Skin epidermis (tissue), 12 donors: ENCODE measurements around the gene RGP1.
A peak's percentile ranks its signal among the peaks of the same experiment; 100 is the strongest.

ENCODE experiments used
- H3K27ac ChIP-seq, 21 experiments: fragments of 200-600 bp; sonication (generic) in 11 of 21; one replicate each; pipeline ENCODE4 v1.5.0; 2020; ENCODE audit warnings: mild to moderate bottlenecking in 3 of 21, inconsistent platforms in 2 of 21, moderate library complexity in 2 of 21
- H3K4me3 ChIP-seq, 7 experiments: fragments of 200-600 bp; sonication (generic) in 2 of 7; one replicate each; pipeline ENCODE4 v1.5.0; 2020; ENCODE audit warnings: inconsistent platforms in 2 of 7, mild to moderate bottlenecking in 2 of 7, moderate library complexity in 1 of 7

Gene RGP1

GRCh38 chr9:35748858-35749514 is at the start of gene RGP1, which contains the start of gene GBA2:
TSS of gene RGP1 (plus strand) at chr9:35749287. CDS start at chr9:35749756, 469 bp downstream.
TSS of gene GBA2 (minus strand) at chr9:35749228. CDS start at chr9:35748704, 524 bp downstream.
- H3K27ac ChIP-seq = peak within 1 kb of the TSS; percentile 79 to 98 (median 94)
- H3K4me3 ChIP-seq = peak within 1 kb of the TSS; percentile 53 to 83 (median 80)

- Histone ChIP-seq H3K4me3 (no peak overlapping the region), H3K27ac (no peak overlapping the region)
These were observed 49.1 kb upstream of the RGP1 start for GRCh38 chr9:35700031-35700430.

- Histone ChIP-seq H3K4me3 (no peak overlapping the region), H3K27ac (no peak overlapping the region)
These were observed 48.1 kb upstream of the RGP1 start for GRCh38 chr9:35700942-35701341.

GRCh38 chr9:35702696-35703095 is 46.4 kb upstream of the RGP1 start:
- Histone ChIP-seq H3K4me3 (no peak overlapping the region), H3K27ac (no peak overlapping the region)

GRCh38 chr9:35703906-35704672 is 45.0 kb upstream of the RGP1 start:
- Histone ChIP-seq H3K27ac (no peak overlapping the region), H3K4me3 (no peak overlapping the region)

- Histone ChIP-seq H3K4me3 (no peak overlapping the region), H3K27ac (peak overlapping the region in 1 of 21 experiments; percentile 12)
These were observed 43.7 kb upstream of the RGP1 start for GRCh38 chr9:35705372-35705771.

- peak overlapping the region in 1 of 21 experiments; percentile 12 for H3K27ac ChIP-seq
- no peak overlapping the region for H3K4me3 ChIP-seq
These were observed 43.2 kb upstream of the RGP1 start for GRCh38 chr9:35705836-35706430.

- no peak overlapping the region for H3K27ac ChIP-seq
- no peak overlapping the region for H3K4me3 ChIP-seq
These were observed 42.1 kb upstream of the RGP1 start for GRCh38 chr9:35706951-35707350.

GRCh38 chr9:35708146-35708545 is 40.9 kb upstream of the RGP1 start:
- no peak overlapping the region for H3K4me3 ChIP-seq
- no peak overlapping the region for H3K27ac ChIP-seq

GRCh38 chr9:35710818-35711500 is 38.1 kb upstream of the RGP1 start:
- Histone ChIP-seq H3K4me3 (no peak overlapping the region), H3K27ac (peak overlapping the region in 1 of 21 experiments; percentile 4)

GRCh38 chr9:35711501-35712428 is 37.3 kb upstream of the RGP1 start:
- Histone ChIP-seq H3K27ac (peak overlapping the region in 1 of 21 experiments; percentile 4), H3K4me3 (no peak overlapping the region)

GRCh38 chr9:35712762-35713400 is 36.2 kb upstream of the RGP1 start:
- H3K27ac ChIP-seq = no peak overlapping the region
- no peak overlapping the region for H3K4me3 ChIP-seq

- no peak overlapping the region for H3K27ac ChIP-seq
- no peak overlapping the region for H3K4me3 ChIP-seq
These were observed 35.5 kb upstream of the RGP1 start for GRCh38 chr9:35713578-35713977.

GRCh38 chr9:35714123-35714522 is 35.0 kb upstream of the RGP1 start:
- Histone ChIP-seq H3K27ac (no peak overlapping the region), H3K4me3 (no peak overlapping the region)

- Histone ChIP-seq H3K27ac (no peak overlapping the region), H3K4me3 (no peak overlapping the region)
These were observed 34.4 kb upstream of the RGP1 start for GRCh38 chr9:35714579-35715252.

GRCh38 chr9:35716230-35716629 is 32.9 kb upstream of the RGP1 start:
- Histone ChIP-seq H3K27ac (no peak overlapping the region), H3K4me3 (no peak overlapping the region)

- H3K4me3 ChIP-seq = no peak overlapping the region
- H3K27ac ChIP-seq = no peak overlapping the region
These were observed 31.8 kb upstream of the RGP1 start for GRCh38 chr9:35717132-35717870.
